Muscle layer of duodenum (tissue), 2 donors: Measurements from ENCODE around the gene EPHA8.

Experiments
- H3K27ac ChIP-seq: one replicate; pipeline ENCODE4 v1.7.0; 2013; ENCODE audit warnings: mild to moderate bottlenecking, low read length
- H3K27me3 ChIP-seq: one replicate; pipeline ENCODE4 v1.7.0; 2013; ENCODE audit warnings: low read depth, mild to moderate bottlenecking, control low read depth, low read length
- H3K36me3 ChIP-seq, 2 donors: one replicate each; pipeline ENCODE4 v1.7.0; 2013; ENCODE audit warnings: low read length in 2 of 2, control low read depth in 1 of 2, mild to moderate bottlenecking in 1 of 2; ENCODE audit not compliant: insufficient read depth in 2 of 2, control insufficient read depth in 1 of 2
- H3K4me1 ChIP-seq, 2 donors: one replicate each; pipeline ENCODE4 v1.7.0; 2013; ENCODE audit warnings: low read length in 2 of 2, mild to moderate bottlenecking in 2 of 2, control low read depth in 1 of 2, moderate library complexity in 1 of 2; ENCODE audit not compliant: insufficient read depth in 2 of 2, control insufficient read depth in 1 of 2
- H3K4me3 ChIP-seq, 2 donors: one replicate each; pipeline ENCODE4 v1.7.0; 2013; ENCODE audit warnings: low read length in 2 of 2, low read depth in 1 of 2, mild to moderate bottlenecking in 1 of 2
- H3K9me3 ChIP-seq, 2 donors: one replicate each; pipeline ENCODE4 v1.7.0; 2013; ENCODE audit warnings: low read length in 2 of 2, control low read depth in 1 of 2, mild to moderate bottlenecking in 1 of 2; ENCODE audit not compliant: control insufficient read depth in 1 of 2
- donor health status: healthy.

The EPHA8 gene

DNA sequence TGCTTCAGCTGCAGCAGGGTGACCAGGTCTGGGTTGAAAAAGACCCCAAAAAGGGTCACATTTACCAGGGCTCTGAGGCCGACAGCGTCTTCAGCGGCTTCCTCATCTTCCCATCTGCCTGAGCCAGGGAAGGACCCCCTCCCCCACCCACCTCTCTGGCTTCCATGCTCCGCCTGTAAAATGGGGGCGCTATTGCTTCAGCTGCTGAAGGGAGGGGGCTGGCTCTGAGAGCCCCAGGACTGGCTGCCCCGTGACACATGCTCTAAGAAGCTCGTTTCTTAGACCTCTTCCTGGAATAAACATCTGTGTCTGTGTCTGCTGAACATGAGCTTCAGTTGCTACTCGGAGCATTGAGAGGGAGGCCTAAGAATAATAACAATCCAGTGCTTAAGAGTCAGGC, 76.0 kb downstream of the EPHA8 start:
- Histone ChIP-seq H3K27me3 (no peaks in the 10 kb centered on the region), H3K4me1 (peaks cover 0 to 4% of the 10 kb centered on the region in 2 donors), H3K4me3 (no peak overlapping the region), H3K36me3 (no peaks in the 10 kb centered on the region), H3K9me3 (no peaks in the 10 kb centered on the region), H3K27ac (no peak overlapping the region)

DNA sequence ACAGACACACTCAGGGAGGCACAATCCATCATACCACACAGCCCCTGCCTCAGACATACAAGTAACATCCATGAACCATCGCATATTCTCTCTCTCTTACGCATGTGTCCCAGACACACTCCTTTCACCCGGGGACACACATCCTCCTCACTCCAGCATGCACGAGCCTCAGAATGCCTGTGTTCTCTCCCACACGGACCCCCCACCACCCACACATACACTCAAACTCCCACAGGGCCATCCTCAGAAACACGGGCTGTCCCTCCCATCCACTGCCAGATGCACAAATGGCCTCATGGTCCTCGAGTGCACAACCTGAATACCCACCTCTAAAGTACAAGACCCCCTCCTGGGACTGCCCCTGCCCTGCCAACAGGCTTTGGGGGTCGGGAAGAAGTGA, 78.0 kb downstream of the EPHA8 start:
- H3K4me3 ChIP-seq: no peak overlapping the region
- H3K27ac ChIP-seq: no peak overlapping the region
- no peaks in the 10 kb centered on the region for H3K9me3 ChIP-seq
- H3K36me3 ChIP-seq: no peaks in the 10 kb centered on the region
- peaks cover 0 to 4% of the 10 kb centered on the region in 2 donors for H3K4me1 ChIP-seq
- H3K27me3 ChIP-seq: no peaks in the 10 kb centered on the region

DNA sequence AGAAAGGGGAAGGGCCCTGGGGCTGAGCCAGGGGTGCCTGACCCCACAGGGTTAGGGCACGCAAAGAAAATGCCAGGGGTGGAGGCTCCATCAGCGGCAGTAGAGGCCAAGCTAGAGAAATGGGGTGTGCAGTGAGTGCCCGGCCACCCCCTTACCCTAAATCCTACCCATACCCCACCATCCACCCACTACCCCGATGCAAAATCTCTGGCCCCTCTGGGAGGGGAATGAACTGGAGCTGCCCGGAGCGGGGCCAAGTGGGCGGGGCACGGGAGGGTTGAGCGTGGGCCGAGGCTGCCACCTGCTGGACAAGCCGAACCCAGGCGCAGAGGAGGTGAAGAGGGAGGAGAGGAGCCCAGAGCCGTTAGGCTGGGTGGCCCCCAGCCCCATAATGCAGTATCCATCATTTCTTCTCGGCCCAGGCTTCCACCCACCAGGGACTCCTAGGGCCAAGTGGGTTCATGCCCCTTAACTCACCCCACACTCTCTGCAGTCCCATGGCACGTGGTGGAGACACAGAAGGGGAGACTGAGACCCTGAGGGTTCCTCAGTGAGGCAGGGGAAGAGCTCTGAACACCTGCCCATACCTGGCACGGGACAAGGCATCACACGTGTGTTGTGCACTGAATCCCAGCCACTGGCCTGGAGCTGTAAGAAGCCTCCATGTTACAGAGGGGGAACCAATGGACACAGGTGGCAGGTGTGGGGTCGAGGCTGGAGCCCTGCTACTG, 78.8 kb downstream of the EPHA8 start:
- Histone ChIP-seq H3K36me3 (no peaks in the 10 kb centered on the region), H3K9me3 (no peaks in the 10 kb centered on the region), H3K27ac (no peak overlapping the region), H3K27me3 (no peaks in the 10 kb centered on the region), H3K4me3 (no peak overlapping the region), H3K4me1 (peaks cover 0 to 4% of the 10 kb centered on the region in 2 donors)

DNA sequence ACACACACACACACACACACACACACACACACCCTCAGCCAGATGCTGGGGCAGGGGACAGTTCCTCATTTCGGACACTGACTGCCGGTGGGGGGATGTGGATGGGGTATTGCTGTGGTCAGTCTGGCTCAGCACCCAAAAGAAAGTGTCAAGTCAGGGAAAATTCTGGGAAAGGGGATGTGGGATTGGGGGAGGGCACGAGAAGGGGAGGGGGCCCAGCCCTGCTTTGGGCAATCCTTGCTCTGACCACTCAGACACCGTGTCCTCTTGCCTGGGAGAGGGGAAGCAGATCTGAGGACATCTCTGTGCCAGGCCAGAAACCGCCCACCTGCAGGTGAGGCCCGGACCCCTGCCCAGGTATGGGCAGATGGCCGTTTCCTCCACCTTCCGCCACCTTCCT, 80.1 kb downstream of the EPHA8 start, which contains the start of gene C1QC:
C1QC (plus strand) TSS at position 253 of the 400 bp plus-strand sequence. CDS start 391 bp downstream, outside the sequence.
- Histone ChIP-seq H3K27ac (peak within 1 kb of the TSS; percentile 39), H3K4me3 (no peak within 1 kb of the TSS), H3K9me3 (no peaks in the 10 kb centered on the region), H3K36me3 (no peaks in the 10 kb centered on the region), H3K4me1 (peaks cover 0 to 4% of the 10 kb centered on the region in 2 donors), H3K27me3 (no peaks in the 10 kb centered on the region)

GRCh38 chr1:22643928-22644327, 80.6 kb downstream of the EPHA8 start:
- no peaks in the 10 kb centered on the region for H3K36me3 ChIP-seq
- peaks cover 0 to 4% of the 10 kb centered on the region in 2 donors for H3K4me1 ChIP-seq
- H3K27me3 ChIP-seq: no peaks in the 10 kb centered on the region
- no peak overlapping the region for H3K4me3 ChIP-seq
- no peak overlapping the region for H3K27ac ChIP-seq
- no peaks in the 10 kb centered on the region for H3K9me3 ChIP-seq

DNA sequence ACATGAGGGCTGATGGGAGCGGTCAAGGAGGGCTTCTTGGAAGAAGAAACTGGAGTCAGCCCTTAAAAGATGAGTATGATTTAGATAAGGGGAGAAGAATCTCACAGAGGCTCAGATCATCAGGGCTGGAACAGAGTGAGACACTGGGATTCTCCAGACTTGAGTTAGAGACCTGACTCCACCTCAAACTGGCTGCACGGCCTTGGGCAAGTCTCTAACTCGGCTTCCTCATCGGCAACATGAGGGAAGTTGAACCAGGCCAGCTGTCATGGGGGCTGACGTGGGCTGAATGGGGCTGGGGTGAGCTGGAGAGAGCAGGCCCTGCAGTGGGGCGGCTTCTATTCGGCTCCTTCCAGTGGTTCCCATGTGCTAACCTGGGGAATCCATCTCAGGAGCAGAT, 82.6 kb downstream of the EPHA8 start:
- Histone ChIP-seq H3K36me3 (no peaks in the 10 kb centered on the region), H3K9me3 (no peaks in the 10 kb centered on the region), H3K27me3 (no peaks in the 10 kb centered on the region), H3K4me1 (peaks cover 0 to 4% of the 10 kb centered on the region in 2 donors), H3K4me3 (peak overlapping the region in 1 of 2 donors; percentile 13), H3K27ac (no peak overlapping the region)

GRCh38 chr1:22646384-22646783, 83.1 kb downstream of the EPHA8 start:
- H3K4me3 ChIP-seq: no peak overlapping the region
- H3K27me3 ChIP-seq: no peaks in the 10 kb centered on the region

GRCh38 chr1:22650089-22650693, 86.9 kb downstream of the EPHA8 start:
- Histone ChIP-seq H3K9me3 (no peaks in the 10 kb centered on the region), H3K4me1 (no peaks in the 10 kb centered on the region), H3K36me3 (no peaks in the 10 kb centered on the region), H3K27me3 (no peaks in the 10 kb centered on the region), H3K4me3 (no peak overlapping the region), H3K27ac (no peak overlapping the region)

More at GRCh38 chr1:22646384-22646783, 83.1 kb downstream of the EPHA8 start:
- Histone ChIP-seq H3K4me1 (peaks cover 0 to 4% of the 10 kb centered on the region in 2 donors), H3K27ac (no peak overlapping the region), H3K36me3 (no peaks in the 10 kb centered on the region), H3K9me3 (no peaks in the 10 kb centered on the region)

- Histone ChIP-seq H3K36me3 (no peaks in the 10 kb centered on the region), H3K27ac (no peak overlapping the region), H3K9me3 (no peaks in the 10 kb centered on the region), H3K4me1 (no peaks in the 10 kb centered on the region), H3K4me3 (no peak overlapping the region), H3K27me3 (peaks cover 3% of the 10 kb centered on the region)
Observed at GRCh38 chr1:22651941-22652856, 88.9 kb downstream of the EPHA8 start.

GRCh38 chr1:22652881-22653316, 89.6 kb downstream of the EPHA8 start, which contains the start of gene C1QB:
C1QB (plus strand) TSS chr1:22653236; CDS start chr1:22659463, 6,227 bp downstream.
- Histone ChIP-seq H3K36me3 (no peaks in the 10 kb centered on the region), H3K27me3 (peaks cover 3% of the 10 kb centered on the region), H3K4me1 (no peaks in the 10 kb centered on the region), H3K9me3 (no peaks in the 10 kb centered on the region), H3K4me3 (peak within 1 kb of the TSS; percentile 23 to 44), H3K27ac (no peak within 1 kb of the TSS)
